ENCODE results near the gene IL4R.

IL4R gene

DNA sequence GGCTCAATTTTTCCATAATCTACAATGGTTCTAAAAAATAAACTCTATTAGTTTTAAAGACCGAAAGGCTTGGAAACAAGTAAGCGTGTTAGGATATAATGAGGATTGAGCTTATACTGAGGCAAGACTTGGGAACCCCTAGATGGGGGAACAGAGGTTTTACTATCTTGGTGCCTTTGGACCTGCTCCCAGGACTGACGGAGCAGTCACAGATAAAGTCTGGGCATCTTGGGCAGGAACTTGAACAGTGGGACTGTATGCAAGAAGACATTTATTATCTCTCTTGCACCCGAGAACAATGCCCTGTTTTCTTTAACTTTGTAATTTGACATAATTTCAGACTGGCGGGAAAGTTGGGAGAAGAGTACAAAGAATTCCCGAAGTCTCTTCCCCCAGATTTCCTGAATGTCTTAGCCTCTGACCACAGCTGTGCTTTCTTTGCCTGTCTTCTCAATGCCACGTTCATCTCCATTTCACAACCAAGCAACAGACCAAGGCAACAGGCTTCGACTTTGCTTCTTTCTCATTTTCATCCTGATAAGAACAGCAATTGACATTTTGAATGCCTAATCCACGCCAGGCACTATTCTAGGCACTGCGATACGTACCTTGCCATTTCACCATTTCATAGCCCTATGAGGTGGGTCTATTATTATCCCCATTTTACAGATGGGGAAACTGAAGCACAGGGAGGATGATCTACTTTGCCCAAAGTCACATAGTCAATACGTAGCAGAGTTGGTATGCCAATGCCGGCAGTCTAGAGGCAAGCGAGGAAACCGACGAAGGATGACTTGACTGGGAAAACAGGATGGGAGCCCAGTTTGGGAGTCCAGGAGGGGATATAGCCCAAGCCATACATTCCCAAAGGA is 3.0 kb upstream of the IL4R start:
- peak overlapping the region; percentile 29 to 63 (median 42) for H3K4me3 Mint-ChIP-seq
- TF ChIP-seq, protein P1, sequence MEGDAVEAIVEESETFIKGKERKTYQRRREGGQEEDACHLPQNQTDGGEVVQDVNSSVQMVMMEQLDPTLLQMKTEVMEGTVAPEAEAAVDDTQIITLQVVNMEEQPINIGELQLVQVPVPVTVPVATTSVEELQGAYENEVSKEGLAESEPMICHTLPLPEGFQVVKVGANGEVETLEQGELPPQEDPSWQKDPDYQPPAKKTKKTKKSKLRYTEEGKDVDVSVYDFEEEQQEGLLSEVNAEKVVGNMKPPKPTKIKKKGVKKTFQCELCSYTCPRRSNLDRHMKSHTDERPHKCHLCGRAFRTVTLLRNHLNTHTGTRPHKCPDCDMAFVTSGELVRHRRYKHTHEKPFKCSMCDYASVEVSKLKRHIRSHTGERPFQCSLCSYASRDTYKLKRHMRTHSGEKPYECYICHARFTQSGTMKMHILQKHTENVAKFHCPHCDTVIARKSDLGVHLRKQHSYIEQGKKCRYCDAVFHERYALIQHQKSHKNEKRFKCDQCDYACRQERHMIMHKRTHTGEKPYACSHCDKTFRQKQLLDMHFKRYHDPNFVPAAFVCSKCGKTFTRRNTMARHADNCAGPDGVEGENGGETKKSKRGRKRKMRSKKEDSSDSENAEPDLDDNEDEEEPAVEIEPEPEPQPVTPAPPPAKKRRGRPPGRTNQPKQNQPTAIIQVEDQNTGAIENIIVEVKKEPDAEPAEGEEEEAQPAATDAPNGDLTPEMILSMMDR (IDR thresholded peaks at IDR 0.05; ENCODE audit: unreplicated experiment in 3 of 3) = no peak
- peaks cover 2% of the 10 kb centered on the region for H3K9me3 Mint-ChIP-seq
- H3K4me1 Mint-ChIP-seq = peaks cover 29% of the 10 kb centered on the region
- H3K27ac Mint-ChIP-seq = peak overlapping the region; percentile 4 to 48 (median 45)
- H3K27me3 Mint-ChIP-seq (ENCODE audit: low read depth) = peaks cover 41% of the 10 kb centered on the region
- H3K36me3 Mint-ChIP-seq (ENCODE audit: low read depth) = no peaks in the 10 kb centered on the region

DNA sequence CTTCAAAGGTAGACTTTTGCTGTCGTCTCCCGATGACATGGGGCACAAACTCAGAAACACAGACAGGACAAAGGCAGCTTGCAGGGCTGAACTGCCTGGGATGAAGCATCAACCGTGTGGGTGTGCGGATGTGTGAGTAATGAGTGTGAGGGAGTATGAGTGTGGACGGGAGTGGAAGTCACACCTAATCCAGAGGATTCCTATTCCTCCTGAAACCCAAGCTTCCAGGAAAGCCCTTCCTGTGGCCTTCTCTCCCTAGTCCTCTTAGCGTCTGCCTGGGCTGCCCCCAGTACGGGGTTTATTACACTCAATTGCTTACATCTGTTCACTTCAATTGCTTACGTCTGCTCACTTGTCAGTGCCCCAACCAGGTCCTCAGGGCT is 2.3 kb upstream of the IL4R start:
- Mint-ChIP-seq H3K9me3 (peaks cover 2% of the 10 kb centered on the region), H3K4me1 (peaks cover 29% of the 10 kb centered on the region), H3K4me3 (peak overlapping the region; percentile 42 to 63 (median 59)), H3K27ac (peak overlapping the region in 2 of 3 experiments; percentile 45 to 48), H3K36me3 (ENCODE audit: low read depth) (no peaks in the 10 kb centered on the region), H3K27me3 (ENCODE audit: low read depth) (peaks cover 40% of the 10 kb centered on the region)
- TF ChIP-seq, protein P1 (IDR thresholded peaks at IDR 0.05; ENCODE audit: unreplicated experiment in 3 of 3) = no peak

DNA sequence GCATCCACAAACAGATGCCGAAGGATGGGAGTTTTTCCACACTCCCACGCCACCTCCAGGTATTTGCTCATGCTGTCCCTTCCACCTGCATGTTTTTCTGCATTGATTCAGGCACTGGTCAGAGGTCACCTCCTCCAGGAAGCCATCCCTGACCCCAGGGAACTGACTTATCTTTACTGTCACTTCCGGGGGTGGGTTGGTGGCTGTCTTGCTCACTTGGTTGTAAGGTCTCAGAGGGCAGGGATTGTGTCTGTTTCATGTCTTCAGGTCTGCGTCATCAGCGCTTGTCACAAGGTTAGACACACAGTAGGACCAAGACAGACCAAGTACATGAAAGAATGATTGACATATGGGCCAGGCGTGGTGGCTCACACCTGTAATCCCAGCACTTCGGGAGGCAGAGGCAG is 1.9 kb upstream of the IL4R start:
- peaks cover 29% of the 10 kb centered on the region for H3K4me1 Mint-ChIP-seq
- H3K4me3 Mint-ChIP-seq = peak overlapping the region; percentile 42 to 63 (median 59)
- peaks cover 37% of the 10 kb centered on the region for H3K27me3 Mint-ChIP-seq (ENCODE audit: low read depth)
- H3K36me3 Mint-ChIP-seq (ENCODE audit: low read depth) = no peaks in the 10 kb centered on the region
- H3K9me3 Mint-ChIP-seq = peaks cover 2% of the 10 kb centered on the region
- TF ChIP-seq, protein P1 (IDR thresholded peaks at IDR 0.05; ENCODE audit: unreplicated experiment in 3 of 3) = no peak
- H3K27ac Mint-ChIP-seq = peak overlapping the region in 2 of 3 experiments; percentile 45 to 48

DNA sequence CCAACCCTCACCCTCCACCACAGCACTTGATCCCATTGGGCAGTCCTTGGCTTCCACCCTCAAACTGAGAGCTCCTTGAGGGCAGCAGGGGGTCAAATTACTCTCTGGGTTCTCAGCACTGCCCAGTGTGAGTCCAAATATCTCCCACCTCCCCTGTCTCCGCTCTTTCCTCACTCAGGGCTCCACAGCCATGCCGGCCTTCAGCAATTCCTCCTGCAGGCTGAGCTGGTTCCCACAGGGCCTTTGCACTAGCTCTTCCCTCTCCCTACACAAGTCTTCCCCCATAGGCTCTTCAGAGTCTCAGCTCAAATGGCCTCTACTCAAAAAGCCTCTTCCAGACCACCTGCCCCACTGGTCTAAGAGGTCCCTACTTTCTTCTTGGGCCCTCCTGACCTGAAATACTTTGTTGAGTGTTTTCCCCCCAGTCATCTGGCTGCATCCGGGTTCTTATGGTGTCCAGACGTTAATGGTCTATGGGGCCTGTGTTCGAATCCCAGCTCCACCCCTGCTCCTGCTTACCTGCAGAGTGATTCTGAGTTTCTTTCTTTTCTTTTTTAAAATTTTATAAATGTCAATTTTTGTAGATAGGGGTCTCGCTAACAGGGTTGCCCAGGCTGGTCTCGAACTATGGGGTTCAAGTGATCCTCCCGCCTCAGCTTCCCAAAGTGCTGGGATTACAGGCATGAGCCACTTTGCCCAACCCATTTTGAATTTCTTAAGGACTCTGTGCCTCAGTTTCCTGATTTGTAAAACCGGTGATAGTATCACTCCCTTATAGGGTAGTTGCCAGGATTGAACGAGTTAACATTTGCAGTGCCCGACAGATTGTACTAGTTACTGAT is 973 bp upstream of the IL4R start:
- H3K27me3 Mint-ChIP-seq (ENCODE audit: low read depth) = peaks cover 41% of the 10 kb centered on the region
- peaks cover 2% of the 10 kb centered on the region for H3K9me3 Mint-ChIP-seq
- H3K36me3 Mint-ChIP-seq (ENCODE audit: low read depth) = no peaks in the 10 kb centered on the region
- peaks cover 37% of the 10 kb centered on the region for H3K4me1 Mint-ChIP-seq
- peak overlapping the region; percentile 95 to 96 (median 95) for H3K4me3 Mint-ChIP-seq
- TF ChIP-seq, protein P1 (IDR thresholded peaks at IDR 0.05; ENCODE audit: unreplicated experiment in 3 of 3) = no peak
- H3K27ac Mint-ChIP-seq = peak overlapping the region; percentile 94 to 96 (median 95)

DNA sequence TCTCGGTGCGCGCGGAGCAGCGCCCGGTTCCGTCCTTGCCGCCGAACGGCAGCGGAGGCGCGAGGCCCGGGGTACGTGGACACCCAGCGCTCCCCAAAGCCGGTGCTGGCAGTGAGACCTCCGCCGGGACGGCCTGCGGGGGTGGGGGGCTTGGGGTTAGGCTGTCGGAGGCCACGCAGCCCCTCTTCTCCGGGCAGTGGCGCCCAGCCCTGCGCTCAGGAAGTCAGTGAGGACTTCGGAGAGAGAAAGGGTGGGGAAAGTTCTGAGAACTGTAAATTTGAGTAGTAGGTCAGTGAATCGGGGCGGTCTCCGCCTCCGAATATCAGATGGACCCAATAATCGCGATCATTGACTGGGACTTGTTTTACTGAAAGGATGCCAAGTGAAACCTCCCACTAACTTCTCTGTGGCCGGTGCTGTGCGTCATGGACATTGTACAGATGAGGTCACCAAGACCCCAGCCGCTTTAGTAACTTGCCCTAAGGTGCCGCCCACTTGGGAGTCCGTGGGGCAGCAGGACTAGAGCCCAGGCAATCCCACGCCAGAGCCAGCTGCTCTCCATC is 468 bp downstream of the IL4R start:
- peaks cover 51% of the 10 kb centered on the region for H3K4me1 Mint-ChIP-seq
- peak overlapping the region; percentile 87 to 93 (median 92) for H3K4me3 Mint-ChIP-seq
- H3K27ac Mint-ChIP-seq = peak overlapping the region; percentile 88 to 94 (median 90)
- no peaks in the 10 kb centered on the region for H3K36me3 Mint-ChIP-seq (ENCODE audit: low read depth)
- no peaks in the 10 kb centered on the region for H3K9me3 Mint-ChIP-seq
- peaks cover 41% of the 10 kb centered on the region for H3K27me3 Mint-ChIP-seq (ENCODE audit: low read depth)
- TF ChIP-seq, protein P1 (IDR thresholded peaks at IDR 0.05; ENCODE audit: unreplicated experiment in 3 of 3) = no peak

Measured in nephron (organoid).